ENCODE data around the gene NDUFS6.

DNA sequence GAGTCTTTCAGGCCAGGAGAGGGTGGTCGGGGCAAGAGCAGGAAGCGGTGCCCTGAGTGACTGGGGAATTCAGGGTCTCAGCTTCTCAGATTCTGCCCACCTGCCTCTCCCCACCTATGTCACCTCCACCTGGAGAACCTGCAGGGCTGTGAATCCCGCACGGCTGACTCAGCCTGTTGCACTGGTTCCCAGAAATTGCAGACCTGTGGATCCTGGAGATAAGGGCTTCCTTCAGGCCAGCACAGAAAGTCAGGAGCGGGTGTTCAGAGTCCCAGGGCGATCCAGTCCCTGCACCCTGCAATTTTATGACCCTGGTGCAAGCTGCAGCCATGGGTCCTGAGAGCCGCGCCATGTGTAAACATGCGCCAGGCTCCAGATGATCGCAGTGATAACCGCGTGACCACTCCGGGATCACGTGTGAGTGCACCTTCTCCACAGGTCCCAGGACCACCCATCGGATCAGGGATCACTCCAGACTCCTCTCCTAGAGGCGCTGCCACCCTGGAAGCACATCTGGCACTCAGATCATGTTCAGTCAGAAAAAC lies 63.8 kb downstream of the NDUFS6 start:
- TF ChIP-seq, protein P1, sequence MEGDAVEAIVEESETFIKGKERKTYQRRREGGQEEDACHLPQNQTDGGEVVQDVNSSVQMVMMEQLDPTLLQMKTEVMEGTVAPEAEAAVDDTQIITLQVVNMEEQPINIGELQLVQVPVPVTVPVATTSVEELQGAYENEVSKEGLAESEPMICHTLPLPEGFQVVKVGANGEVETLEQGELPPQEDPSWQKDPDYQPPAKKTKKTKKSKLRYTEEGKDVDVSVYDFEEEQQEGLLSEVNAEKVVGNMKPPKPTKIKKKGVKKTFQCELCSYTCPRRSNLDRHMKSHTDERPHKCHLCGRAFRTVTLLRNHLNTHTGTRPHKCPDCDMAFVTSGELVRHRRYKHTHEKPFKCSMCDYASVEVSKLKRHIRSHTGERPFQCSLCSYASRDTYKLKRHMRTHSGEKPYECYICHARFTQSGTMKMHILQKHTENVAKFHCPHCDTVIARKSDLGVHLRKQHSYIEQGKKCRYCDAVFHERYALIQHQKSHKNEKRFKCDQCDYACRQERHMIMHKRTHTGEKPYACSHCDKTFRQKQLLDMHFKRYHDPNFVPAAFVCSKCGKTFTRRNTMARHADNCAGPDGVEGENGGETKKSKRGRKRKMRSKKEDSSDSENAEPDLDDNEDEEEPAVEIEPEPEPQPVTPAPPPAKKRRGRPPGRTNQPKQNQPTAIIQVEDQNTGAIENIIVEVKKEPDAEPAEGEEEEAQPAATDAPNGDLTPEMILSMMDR (IDR thresholded peaks at IDR 0.05; ENCODE audit: low read depth, low read length, poor library complexity, severe bottlenecking) = no peak
- TF ChIP-seq EZH2phosphoT487 (IDR thresholded peaks at IDR 0.05; ENCODE audit: borderline replicate concordance, low read length) = no peak

Measured in DOHH2 (cell line).